SU-DHL-6 (cell line): Measurements from ENCODE around the gene MTG2.

Source experiments
- CTCF ChIP-seq: fragments of 200-600 bp; sonication (generic); IDR thresholded peaks from one replicate; pipeline ENCODE4 v1.5.1; 2017; ENCODE audit warnings: antibody characterized with exemption, mild to moderate bottlenecking, low read length, moderate library complexity; ENCODE audit not compliant: insufficient read depth, poor library complexity, severe bottlenecking
- EZH2phosphoT487 ChIP-seq: fragments of 200-600 bp; sonication (generic), shearing (Covaris generic); conservative IDR thresholded peaks from 2 replicates; pipeline ENCODE4 v1.6.1; 2018; ENCODE audit warnings: mild to moderate bottlenecking, antibody characterized with exemption, low read length, moderate library complexity, mixed read lengths

GRCh38 chr20:62141043-62141396, 41.8 kb upstream of the MTG2 start:
- no peak for TF ChIP-seq CTCF
- no peak for TF ChIP-seq EZH2phosphoT487
